ENCODE measurements around the gene PSMA7.

- TF ChIP-seq CTCF (IDR thresholded peaks at IDR 0.05) (no peak), POLR2A (IDR thresholded peaks at IDR 0.05) (no peak)
These were observed 20.3 kb downstream of the PSMA7 start for GRCh38 chr20:62122654-62123449.

All from Peyer's patch (tissue), 4 donors.